GM21390 (cell line): ENCODE results near the gene GNAI2.
"Not testable (repeated sequence)": the region's sequence is repeated elsewhere in the genome, so short reads cannot be mapped to it uniquely, and the experiment has no call there.

Experiments
- ATAC-seq: cut with Tn5 transposase; IDR thresholded peaks from one replicate; pipeline ENCODE4 v1.9.1; 2021; ENCODE audit not compliant: unreplicated experiment

GNAI2 gene

GRCh38 chr3:50263478-50264382 lies 27.7 kb downstream of the GNAI2 start:
- ATAC-seq, result no peak

- no peak for ATAC-seq
Measured at GRCh38 chr3:50264383-50264963, 28.5 kb downstream of the GNAI2 start.

GRCh38 chr3:50264964-50265485 lies 29.0 kb downstream of the GNAI2 start:
- no peak for ATAC-seq

GRCh38 chr3:50265571-50265970 lies 29.6 kb downstream of the GNAI2 start:
- no peak for ATAC-seq

- ATAC-seq, result no peak
Measured at GRCh38 chr3:50266017-50266416, 30.0 kb downstream of the GNAI2 start.

- no peak for ATAC-seq
Measured at GRCh38 chr3:50266836-50267235, 30.8 kb downstream of the GNAI2 start.

GRCh38 chr3:50267280-50267913 lies 31.4 kb downstream of the GNAI2 start:
- ATAC-seq, result no peak

GRCh38 chr3:50268276-50268675 lies 32.3 kb downstream of the GNAI2 start:
- ATAC-seq, result no peak

- no peak for ATAC-seq
Measured at GRCh38 chr3:50268703-50269451, 32.9 kb downstream of the GNAI2 start, which contains the start of gene SEMA3B. TSS of gene SEMA3B (plus strand) at chr3:50269147. CDS start at chr3:50269241, 94 bp downstream.

GRCh38 chr3:50269460-50269859 lies 33.5 kb downstream of the GNAI2 start:
- no peak for ATAC-seq

GRCh38 chr3:50269977-50270413 lies 34.0 kb downstream of the GNAI2 start:
- ATAC-seq, result no peak

- no peak for ATAC-seq
Measured at GRCh38 chr3:50270422-50271224, 34.6 kb downstream of the GNAI2 start.

- ATAC-seq, result no peak
Measured at GRCh38 chr3:50271314-50271936, 35.4 kb downstream of the GNAI2 start.

- not testable (repeated sequence) for ATAC-seq
Measured at GRCh38 chr3:50272538-50272910, 36.5 kb downstream of the GNAI2 start.

GRCh38 chr3:50272911-50273688 lies 37.1 kb downstream of the GNAI2 start:
- ATAC-seq, result peak; percentile 87

- ATAC-seq, result no peak
Measured at GRCh38 chr3:50273689-50274065, 37.7 kb downstream of the GNAI2 start.

GRCh38 chr3:50274371-50275104 lies 38.5 kb downstream of the GNAI2 start:
- ATAC-seq, result no peak
